Erythroblast (primary cell): ENCODE measurements around the gene CROCC2.

ENCODE experiments used
- GATA1 ChIP-seq: IDR thresholded peaks from 2 replicates; pipeline ENCODE4 v1.6.1; 2011; ENCODE audit warnings: low read depth, mild to moderate bottlenecking, control low read depth, low read length, moderate library complexity
- POLR2A ChIP-seq: IDR thresholded peaks from 2 replicates; pipeline ENCODE4 v1.6.1; 2011; ENCODE audit warnings: mild to moderate bottlenecking, low read length

- TF ChIP-seq POLR2A: no peak
- TF ChIP-seq GATA1: no peak
These were observed 123.6 kb downstream of the CROCC2 start for GRCh38 chr2:241029599-241030332.
